Caco-2 (cell line): ENCODE data around the gene CDK11A. TPM values are rescaled to one million over a fixed set of nuclear protein-coding genes. Genes with fewer than 3 reads are reported as not detected.
"Not testable (repeated sequence)": the region's sequence is repeated elsewhere in the genome, so short reads cannot be mapped to it uniquely, and the experiment has no call there.

Source experiments
- BruUV-seq: library from RNA; stranded (reverse); fragments of 400-500 nt; replicated peaks from 2 replicates; lab custom pipeline; 2021; lab: Mats Ljungman, UMichigan
- CTCF ChIA-PET: fragments of 300-600 bp; sonication (Branson Sonifier 250); formaldehyde crosslinking; loops from one replicate; lab custom pipeline; 2022; ENCODE audit warnings: antibody characterized with exemption; lab: Charles Lee
- POLR2A ChIA-PET: fragments of 300-600 bp; sonication (Branson Sonifier 250); formaldehyde crosslinking; loops from one replicate; lab custom pipeline; 2022; ENCODE audit warnings: antibody characterized with exemption; lab: Charles Lee
- DNase-seq, 2 experiments: peaks; one replicate each; pipeline versions ENCODE4 v3.0.0 to v3.0.0-alpha.2; 2020 to 2022
- H3K27me3 ChIP-seq: replicated peaks from 2 replicates; pipeline ENCODE4 v1.6.0; 2011; ENCODE audit warnings: low read length; ENCODE audit not compliant: control insufficient read depth, insufficient read depth
- H3K36me3 ChIP-seq: 2 replicates; pipeline ENCODE4 v1.5.1; 2011; ENCODE audit warnings: low read length; ENCODE audit not compliant: control insufficient read depth, insufficient read depth
- H3K4me1 ChIP-seq: fragments of 250-450 bp; sonication (Bioruptor Pico); 2 replicates; pipeline ENCODE4 v1.5.1; 2020; ENCODE audit warnings: mild to moderate bottlenecking
- H3K4me3 ChIP-seq: 2 replicates; pipeline ENCODE4 v1.5.1; 2011; ENCODE audit warnings: low read depth, mild to moderate bottlenecking, control low read depth, low read length
- H3K9me3 ChIP-seq: fragments of 250-450 bp; sonication (Bioruptor Pico); 2 replicates; pipeline ENCODE4 v1.5.1; 2020; ENCODE audit warnings: mild to moderate bottlenecking, moderate library complexity
- H3K27ac Mint-ChIP-seq: one replicate; pipeline ENCODE4 v1.8.0; 2022; ENCODE audit warnings: mixed read lengths; ENCODE audit not compliant: unreplicated experiment
- H3K27me3 Mint-ChIP-seq: one replicate; pipeline ENCODE4 v1.8.0; 2022; ENCODE audit warnings: mixed read lengths; ENCODE audit not compliant: insufficient read depth, unreplicated experiment
- H3K36me3 Mint-ChIP-seq: one replicate; pipeline ENCODE4 v1.8.0; 2022; ENCODE audit warnings: mild to moderate bottlenecking, mixed read lengths; ENCODE audit not compliant: insufficient read depth, unreplicated experiment
- H3K4me1 Mint-ChIP-seq: one replicate; pipeline ENCODE4 v1.8.0; 2022; ENCODE audit warnings: low read depth, mixed read lengths; ENCODE audit not compliant: unreplicated experiment
- H3K4me3 Mint-ChIP-seq: one replicate; pipeline ENCODE4 v1.8.0; 2022; ENCODE audit warnings: mild to moderate bottlenecking, moderate library complexity, mixed read lengths; ENCODE audit not compliant: unreplicated experiment
- H3K9me3 Mint-ChIP-seq: one replicate; pipeline ENCODE4 v1.8.0; 2022; ENCODE audit warnings: mixed read lengths; ENCODE audit not compliant: unreplicated experiment
- CTCF ChIP-seq, 2 experiments: fragments of 200-600 bp in 1 of 2; IDR thresholded peaks; 1 replicate in 1 of 2; 2 replicates in 1 of 2; pipeline versions ENCODE4 v1.5.1 to v1.8.0; 2011 to 2022; ENCODE audit warnings: antibody characterized with exemption in 1 of 2, control low read depth in 1 of 2, inconsistent platforms in 1 of 2, low read depth in 1 of 2, low read length in 1 of 2, mild to moderate bottlenecking in 1 of 2, moderate library complexity in 1 of 2; ENCODE audit not compliant: insufficient read depth in 1 of 2, severe bottlenecking in 1 of 2, unreplicated experiment in 1 of 2
- intact Hi-C: fragments of 100-400 bp; cut with micrococcal nuclease; formaldehyde crosslinking; loops from one replicate; pipeline ENCODE4 v1.10.0; 2022; ENCODE audit not compliant: unreplicated experiment
- total RNA-seq: library from RNA; stranded (reverse); gene quantifications from 2 replicates; pipeline ENCODE4 v1.2.3, GENCODE V29; 2022

The CDK11A gene
- total RNA-seq, 1 experiment from 2014 or later: 53.7 TPM

GRCh38 chr1:1748686-1749321 is 24.6 kb upstream of the CDK11A start:
- no TSS peak for BruUV-seq

DNA sequence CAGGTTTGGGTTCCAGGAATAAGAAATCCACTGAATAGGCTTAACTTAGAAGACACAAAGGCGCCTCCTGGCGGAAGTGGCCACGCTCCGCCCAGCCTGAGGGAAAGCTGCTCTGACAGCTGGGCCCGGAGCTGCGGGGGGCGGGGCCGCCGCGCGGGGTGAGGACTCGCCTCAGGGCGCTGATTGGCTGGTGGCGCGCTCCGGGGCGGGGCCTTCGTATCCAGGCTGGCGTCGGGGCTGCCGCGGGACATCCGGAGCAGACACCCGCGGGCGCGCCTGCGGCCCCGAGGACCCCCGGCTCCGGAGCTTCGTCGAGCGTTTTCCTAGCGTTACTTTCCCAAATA is 22.4 kb upstream of the CDK11A start:
- peaks cover 13% of the 10 kb centered on the region for H3K36me3 Mint-ChIP-seq
- POLR2A ChIA-PET, DNase-seq, H3K27ac Mint-ChIP-seq, H3K4me1 Mint-ChIP-seq, H3K9me3 ChIP-seq, H3K36me3 ChIP-seq, BruUV-seq, H3K4me1 ChIP-seq, H3K27me3 ChIP-seq, H3K27me3 Mint-ChIP-seq, H3K9me3 Mint-ChIP-seq, intact Hi-C loops: not testable (repeated sequence)
- H3K4me3 Mint-ChIP-seq: peak overlapping the region; percentile 67
- CTCF ChIA-PET: interaction anchor here (0.6 kb wide), 1 partner anchor 63 kb away, joined by 3 read pairs; no protein-coding TSS in a partner anchor
- H3K4me3 ChIP-seq: peak overlapping the region; percentile 40

More at GRCh38 chr1:1748686-1749321, 24.6 kb upstream of the CDK11A start:
- H3K27me3 ChIP-seq: no peaks in the 10 kb centered on the region
- no peak for DNase-seq
- Mint-ChIP-seq H3K4me1 (no peaks in the 10 kb centered on the region), H3K9me3 (no peaks in the 10 kb centered on the region), H3K36me3 (peaks cover 13% of the 10 kb centered on the region), H3K4me3 (no peak overlapping the region), H3K27me3 (no peaks in the 10 kb centered on the region), H3K27ac (no peak overlapping the region)
- no peaks in the 10 kb centered on the region for H3K9me3 ChIP-seq
- no peaks in the 10 kb centered on the region for H3K36me3 ChIP-seq
- ChIA-PET POLR2A (no interaction called here), CTCF (no interaction called here)
- H3K4me3 ChIP-seq: no peak overlapping the region
- no peak for TF ChIP-seq CTCF (IDR thresholded peaks at IDR 0.05; ENCODE audit: insufficient read depth in 1 of 2, low read depth in 1 of 2, low read length in 1 of 2, severe bottlenecking in 1 of 2, unreplicated experiment in 1 of 2)
- intact Hi-C loops: no loop called here
- no peaks in the 10 kb centered on the region for H3K4me1 ChIP-seq

- BruUV-seq: TSS peak; percentile 64
- H3K4me1 ChIP-seq, intact Hi-C loops, H3K4me1 Mint-ChIP-seq, CTCF ChIA-PET, H3K36me3 ChIP-seq, H3K9me3 Mint-ChIP-seq, H3K27me3 Mint-ChIP-seq, H3K9me3 ChIP-seq, H3K27me3 ChIP-seq, POLR2A ChIA-PET: not testable (repeated sequence)
- peak overlapping the region; percentile 40 for H3K4me3 ChIP-seq
- DNase-seq: peak; percentile 87 to 95
- Mint-ChIP-seq H3K4me3 (peak overlapping the region; percentile 67), H3K36me3 (peaks cover 14% of the 10 kb centered on the region), H3K27ac (peak overlapping the region; percentile 85)
Measured at GRCh38 chr1:1745651-1746565, 21.8 kb upstream of the CDK11A start.

- H3K4me1 Mint-ChIP-seq, POLR2A ChIA-PET, CTCF ChIA-PET: not testable (repeated sequence)
Measured at GRCh38 chr1:1742529-1742928, 18.4 kb upstream of the CDK11A start.

DNA sequence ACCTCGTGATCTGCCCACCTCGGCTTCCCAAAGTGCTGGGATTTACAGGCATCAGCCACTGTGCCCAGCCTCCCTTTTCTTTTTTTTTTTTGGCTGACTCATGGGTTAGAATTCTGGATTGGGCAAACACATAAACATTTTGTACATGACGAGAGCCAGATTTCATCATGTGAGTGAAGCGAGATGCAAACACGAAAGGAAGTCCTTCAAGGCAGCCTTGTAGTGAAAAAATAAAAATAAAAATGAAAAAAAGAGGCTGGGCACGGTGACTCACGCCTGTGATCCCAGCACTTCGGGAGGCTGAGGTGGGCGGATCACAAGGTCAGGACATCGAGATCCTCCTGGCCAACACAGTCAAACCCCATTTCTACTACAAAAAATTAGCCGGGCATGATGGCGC is 16.9 kb upstream of the CDK11A start:
- H3K27me3 ChIP-seq, DNase-seq, H3K27ac Mint-ChIP-seq, H3K4me3 Mint-ChIP-seq, H3K27me3 Mint-ChIP-seq, CTCF ChIA-PET, intact Hi-C loops, H3K4me3 ChIP-seq, H3K9me3 Mint-ChIP-seq, H3K9me3 ChIP-seq, POLR2A ChIA-PET, H3K36me3 ChIP-seq, H3K4me1 ChIP-seq, H3K4me1 Mint-ChIP-seq, BruUV-seq: not testable (repeated sequence)
- H3K36me3 Mint-ChIP-seq: peaks cover 18% of the 10 kb centered on the region

More at GRCh38 chr1:1742529-1742928, 18.4 kb upstream of the CDK11A start:
- H3K27me3 ChIP-seq, H3K36me3 ChIP-seq, H3K9me3 Mint-ChIP-seq, BruUV-seq, H3K4me3 ChIP-seq, H3K27me3 Mint-ChIP-seq, H3K4me3 Mint-ChIP-seq, H3K27ac Mint-ChIP-seq, H3K4me1 ChIP-seq, DNase-seq, intact Hi-C loops, H3K9me3 ChIP-seq: not testable (repeated sequence)
- peaks cover 19% of the 10 kb centered on the region for H3K36me3 Mint-ChIP-seq

- H3K27ac Mint-ChIP-seq, H3K9me3 Mint-ChIP-seq, intact Hi-C loops, H3K4me3 ChIP-seq, H3K36me3 ChIP-seq, CTCF ChIA-PET, BruUV-seq, H3K4me1 ChIP-seq, H3K9me3 ChIP-seq, DNase-seq, POLR2A ChIA-PET, H3K4me3 Mint-ChIP-seq, H3K4me1 Mint-ChIP-seq, H3K27me3 ChIP-seq, H3K27me3 Mint-ChIP-seq: not testable (repeated sequence)
- peaks cover 16% of the 10 kb centered on the region for H3K36me3 Mint-ChIP-seq
Measured at GRCh38 chr1:1738799-1739337, 14.7 kb upstream of the CDK11A start.
